AG04450 (cell line): ENCODE results near the gene PLCXD1. TPM values are rescaled to one million over a fixed set of nuclear protein-coding genes. Genes with fewer than 3 reads are reported as not detected.
"Not testable (repeated sequence)": the region's sequence is repeated elsewhere in the genome, so short reads cannot be mapped to it uniquely, and the experiment has no call there.

ENCODE experiments used
- CTCF ChIA-PET: fragments of 300-600, 350-600 bp; formaldehyde crosslinking; extraction: SDS; loops from one replicate; lab custom pipeline; 2022; ENCODE audit warnings: antibody characterized with exemption, inconsistent platforms; lab: Charles Lee
- POLR2A ChIA-PET: fragments of 350-600 bp; formaldehyde crosslinking; extraction: SDS; loops from one replicate; lab custom pipeline; 2021; ENCODE audit warnings: antibody characterized with exemption, inconsistent platforms; lab: Yijun Ruan, JAX
- DNase-seq: peaks from one replicate; pipeline ENCODE4 v3.0.0-alpha.2; 2011; ENCODE audit warnings: low read depth, low spot score
- H3K27ac ChIP-seq: one replicate; pipeline ENCODE4 v1.5.1; 2012; ENCODE audit warnings: low read depth, low read length, control low read depth
- H3K27me3 ChIP-seq: one replicate; pipeline ENCODE4 v1.6.0; 2012; ENCODE audit warnings: low read length; ENCODE audit not compliant: control insufficient read depth, insufficient read depth
- H3K4me3 ChIP-seq: 2 replicates; pipeline ENCODE4 v1.5.1; 2011; ENCODE audit warnings: mild to moderate bottlenecking, low read depth, low read length, control low read depth
- H3K9me3 ChIP-seq: 2 replicates; pipeline ENCODE4 v1.5.1; 2012; ENCODE audit warnings: low read length; ENCODE audit not compliant: control insufficient read depth, insufficient read depth
- polyA plus RNA-seq: library from polyadenylated mRNA; depleted of rRNA; stranded (reverse); fragments of >200 nt; gene quantifications from 2 replicates; pipeline ENCODE4 v1.2.3, GENCODE V29; 2011
- TF ChIP-seq, protein P1 (sequence below): IDR thresholded peaks from 2 replicates; pipeline ENCODE4 v1.5.1; 2011; ENCODE audit warnings: low read depth, low read length, control low read depth, inconsistent platforms

The PLCXD1 gene
- polyA plus RNA-seq, 1 experiment = 9.0 TPM

DNA sequence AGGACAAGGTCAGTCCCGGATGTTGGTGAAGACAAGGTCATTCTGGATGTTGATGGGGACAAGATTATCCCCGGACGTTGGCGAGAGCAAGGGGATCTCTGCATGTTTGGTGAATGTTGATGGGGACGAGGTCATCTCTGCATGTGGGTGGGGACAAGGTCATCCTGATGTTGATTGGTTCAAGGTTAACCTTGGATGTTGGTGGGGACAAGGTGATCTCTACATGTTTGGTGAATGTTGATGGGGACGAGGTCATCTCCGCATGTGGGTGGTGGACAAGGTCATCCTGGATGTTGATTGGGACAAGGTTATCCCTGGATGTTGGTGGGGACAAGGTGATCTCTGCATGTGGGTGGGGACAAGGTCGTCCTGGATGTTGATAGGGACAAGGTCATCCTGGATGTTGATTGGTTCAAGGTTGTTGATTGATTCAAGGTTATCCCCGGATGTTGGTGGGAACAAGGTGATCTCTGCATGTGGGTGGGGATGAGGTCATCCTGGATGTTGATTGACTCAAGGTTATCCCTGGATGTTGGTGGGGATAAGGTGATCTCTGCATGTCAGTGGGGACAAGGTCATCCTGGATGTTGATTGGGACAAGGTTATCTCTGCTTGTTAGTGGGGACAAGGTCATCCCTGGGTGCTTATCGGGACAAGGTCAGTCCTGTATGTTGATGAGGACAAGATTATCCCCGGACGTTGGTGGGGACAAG lies 28.8 kb upstream of the PLCXD1 start:
- Histone ChIP-seq H3K4me3 (no peak overlapping the region), H3K27ac (no peak overlapping the region), H3K9me3 (peaks cover 45% of the 10 kb centered on the region), H3K27me3 (no peaks in the 10 kb centered on the region)
- no peak for DNase-seq
- TF ChIP-seq, protein P1, sequence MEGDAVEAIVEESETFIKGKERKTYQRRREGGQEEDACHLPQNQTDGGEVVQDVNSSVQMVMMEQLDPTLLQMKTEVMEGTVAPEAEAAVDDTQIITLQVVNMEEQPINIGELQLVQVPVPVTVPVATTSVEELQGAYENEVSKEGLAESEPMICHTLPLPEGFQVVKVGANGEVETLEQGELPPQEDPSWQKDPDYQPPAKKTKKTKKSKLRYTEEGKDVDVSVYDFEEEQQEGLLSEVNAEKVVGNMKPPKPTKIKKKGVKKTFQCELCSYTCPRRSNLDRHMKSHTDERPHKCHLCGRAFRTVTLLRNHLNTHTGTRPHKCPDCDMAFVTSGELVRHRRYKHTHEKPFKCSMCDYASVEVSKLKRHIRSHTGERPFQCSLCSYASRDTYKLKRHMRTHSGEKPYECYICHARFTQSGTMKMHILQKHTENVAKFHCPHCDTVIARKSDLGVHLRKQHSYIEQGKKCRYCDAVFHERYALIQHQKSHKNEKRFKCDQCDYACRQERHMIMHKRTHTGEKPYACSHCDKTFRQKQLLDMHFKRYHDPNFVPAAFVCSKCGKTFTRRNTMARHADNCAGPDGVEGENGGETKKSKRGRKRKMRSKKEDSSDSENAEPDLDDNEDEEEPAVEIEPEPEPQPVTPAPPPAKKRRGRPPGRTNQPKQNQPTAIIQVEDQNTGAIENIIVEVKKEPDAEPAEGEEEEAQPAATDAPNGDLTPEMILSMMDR = no peak
- ChIA-PET CTCF (no interaction called here), POLR2A (no interaction called here)

DNA sequence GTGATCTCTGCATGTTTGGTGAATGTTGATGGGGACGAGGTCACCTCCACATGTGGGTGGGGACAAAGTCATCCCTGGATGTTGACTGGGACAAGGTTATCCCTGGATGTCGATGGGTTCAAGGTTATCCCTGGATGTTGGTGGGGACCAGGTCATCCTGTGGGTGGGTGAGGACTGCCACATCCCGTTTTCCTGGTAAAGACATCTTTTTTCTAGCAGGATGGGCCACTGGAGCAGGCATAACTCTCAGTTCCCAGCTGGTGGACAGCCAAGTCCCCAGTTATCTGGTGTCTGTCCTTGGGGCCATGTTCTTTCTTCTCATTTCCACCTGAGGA lies 28.3 kb upstream of the PLCXD1 start:
- ChIA-PET CTCF (no interaction called here), POLR2A (no interaction called here)
- Histone ChIP-seq H3K27me3 (no peaks in the 10 kb centered on the region), H3K27ac (no peak overlapping the region), H3K4me3 (no peak overlapping the region), H3K9me3 (peaks cover 50% of the 10 kb centered on the region)
- TF ChIP-seq, protein P1 = no peak
- DNase-seq = no peak

- no peak for DNase-seq
- no peaks in the 10 kb centered on the region for H3K27me3 ChIP-seq
- no peak overlapping the region for H3K27ac ChIP-seq
- TF ChIP-seq, protein P1 = no peak
- POLR2A ChIA-PET = no interaction called here
- H3K4me3 ChIP-seq = no peak overlapping the region
- H3K9me3 ChIP-seq = peaks cover 57% of the 10 kb centered on the region
- CTCF ChIA-PET = no interaction called here
These were observed 27.5 kb upstream of the PLCXD1 start for GRCh38 chrX:253451-254297.

GRCh38 chrX:254630-255215 lies 26.5 kb upstream of the PLCXD1 start:
- Histone ChIP-seq H3K9me3 (peaks cover 57% of the 10 kb centered on the region), H3K27me3 (no peaks in the 10 kb centered on the region), H3K4me3 (no peak overlapping the region), H3K27ac (no peak overlapping the region)
- ChIA-PET CTCF (no interaction called here), POLR2A (no interaction called here)
- DNase-seq = no peak
- TF ChIP-seq, protein P1 = no peak

GRCh38 chrX:255923-256331 lies 25.3 kb upstream of the PLCXD1 start:
- Histone ChIP-seq H3K27me3 (no peaks in the 10 kb centered on the region), H3K4me3 (no peak overlapping the region), H3K9me3 (peaks cover 56% of the 10 kb centered on the region), H3K27ac (no peak overlapping the region)
- DNase-seq = no peak
- ChIA-PET POLR2A (no interaction called here), CTCF (no interaction called here)
- TF ChIP-seq, protein P1 = no peak

DNA sequence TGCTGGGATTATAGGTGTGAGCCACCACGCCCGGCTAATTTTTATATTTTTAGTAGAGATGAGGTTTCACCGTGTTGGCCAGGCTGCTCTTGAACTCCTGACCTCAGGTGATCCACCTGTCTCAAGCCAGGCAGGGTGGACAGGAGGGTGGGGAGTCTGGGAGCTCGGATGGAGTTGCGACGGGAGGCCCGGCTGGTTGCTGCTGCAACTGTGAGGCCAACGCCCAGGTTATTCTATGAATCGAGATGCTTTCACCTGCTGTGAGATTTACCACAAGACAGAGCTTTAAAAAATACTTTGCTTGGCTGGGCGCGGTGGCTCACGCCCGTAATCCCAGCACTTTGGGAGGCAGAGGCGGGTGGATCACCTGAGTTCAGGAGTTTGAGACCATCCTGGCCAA lies 24.1 kb upstream of the PLCXD1 start:
- DNase-seq, POLR2A ChIA-PET, CTCF ChIA-PET, H3K27me3 ChIP-seq, H3K4me3 ChIP-seq, H3K27ac ChIP-seq: not testable (repeated sequence)
- H3K9me3 ChIP-seq = peaks cover 57% of the 10 kb centered on the region
